Astrocyte (in vitro differentiated cells and primary cell): Measurements from ENCODE around the gene TNFRSF1B.

Source experiments
- EZH2 ChIP-seq: IDR thresholded peaks from 2 replicates; pipeline ENCODE4 v1.6.1; 2012; ENCODE audit warnings: mild to moderate bottlenecking, low read length, inconsistent platforms; ENCODE audit not compliant: insufficient read depth
- TF ChIP-seq, protein P1 (sequence below): IDR thresholded peaks from 2 replicates; pipeline ENCODE4 v1.5.1; 2011; ENCODE audit warnings: low read depth, mild to moderate bottlenecking, inconsistent platforms, low read length, moderate library complexity; ENCODE audit not compliant: insufficient read depth

DNA sequence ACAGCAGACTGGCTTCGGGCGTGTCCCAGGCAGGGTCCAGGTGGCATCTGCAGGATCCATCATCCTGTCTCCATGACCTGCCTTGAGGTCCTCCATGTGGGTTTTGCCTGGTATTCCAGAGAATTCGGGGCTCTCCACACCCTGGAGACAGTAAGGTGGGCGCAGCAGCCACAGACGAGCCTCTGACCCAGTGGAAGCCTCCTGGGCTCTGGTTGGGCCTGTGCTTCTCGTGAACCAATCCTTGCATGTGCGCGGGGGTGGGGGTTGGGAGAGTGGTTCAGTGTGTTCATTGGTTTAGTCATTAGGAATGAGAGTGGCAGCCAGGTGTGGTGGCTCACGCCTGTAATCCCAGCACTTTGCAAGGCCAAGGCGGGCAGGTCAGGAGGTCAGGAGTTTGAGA lies 32.1 kb upstream of the TNFRSF1B start:
- TF ChIP-seq, protein P1, sequence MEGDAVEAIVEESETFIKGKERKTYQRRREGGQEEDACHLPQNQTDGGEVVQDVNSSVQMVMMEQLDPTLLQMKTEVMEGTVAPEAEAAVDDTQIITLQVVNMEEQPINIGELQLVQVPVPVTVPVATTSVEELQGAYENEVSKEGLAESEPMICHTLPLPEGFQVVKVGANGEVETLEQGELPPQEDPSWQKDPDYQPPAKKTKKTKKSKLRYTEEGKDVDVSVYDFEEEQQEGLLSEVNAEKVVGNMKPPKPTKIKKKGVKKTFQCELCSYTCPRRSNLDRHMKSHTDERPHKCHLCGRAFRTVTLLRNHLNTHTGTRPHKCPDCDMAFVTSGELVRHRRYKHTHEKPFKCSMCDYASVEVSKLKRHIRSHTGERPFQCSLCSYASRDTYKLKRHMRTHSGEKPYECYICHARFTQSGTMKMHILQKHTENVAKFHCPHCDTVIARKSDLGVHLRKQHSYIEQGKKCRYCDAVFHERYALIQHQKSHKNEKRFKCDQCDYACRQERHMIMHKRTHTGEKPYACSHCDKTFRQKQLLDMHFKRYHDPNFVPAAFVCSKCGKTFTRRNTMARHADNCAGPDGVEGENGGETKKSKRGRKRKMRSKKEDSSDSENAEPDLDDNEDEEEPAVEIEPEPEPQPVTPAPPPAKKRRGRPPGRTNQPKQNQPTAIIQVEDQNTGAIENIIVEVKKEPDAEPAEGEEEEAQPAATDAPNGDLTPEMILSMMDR, result no peak
- TF ChIP-seq EZH2, result no peak
